GM12892 (cell line): Measurements from ENCODE around the gene LHFPL2.
"Not testable (repeated sequence)": the region's sequence is repeated elsewhere in the genome, so short reads cannot be mapped to it uniquely, and the experiment has no call there.

Experiments
- DNase-seq: peaks from one replicate; pipeline ENCODE4 v3.0.0; 2011; ENCODE audit not compliant: insufficient read length
- FAIRE-seq: peaks from 2 replicates; lab custom pipeline; 2011; peaks lifted over from hg19 to GRCh38; lab: Jason Lieb, UNC
- POLR2A ChIP-seq: IDR thresholded peaks from 2 replicates; pipeline ENCODE4 v1.6.1; 2011; ENCODE audit warnings: low read depth, low read length, control low read depth
- POLR2AphosphoS5 ChIP-seq: IDR thresholded peaks from 2 replicates; pipeline ENCODE4 v1.6.1; 2011; ENCODE audit warnings: low read depth, low read length, control low read depth
- TAF1 ChIP-seq: IDR thresholded peaks from 2 replicates; pipeline ENCODE4 v1.6.1; 2011; ENCODE audit warnings: low read depth, mild to moderate bottlenecking, control low read depth, low read length, borderline replicate concordance

Gene LHFPL2

DNA sequence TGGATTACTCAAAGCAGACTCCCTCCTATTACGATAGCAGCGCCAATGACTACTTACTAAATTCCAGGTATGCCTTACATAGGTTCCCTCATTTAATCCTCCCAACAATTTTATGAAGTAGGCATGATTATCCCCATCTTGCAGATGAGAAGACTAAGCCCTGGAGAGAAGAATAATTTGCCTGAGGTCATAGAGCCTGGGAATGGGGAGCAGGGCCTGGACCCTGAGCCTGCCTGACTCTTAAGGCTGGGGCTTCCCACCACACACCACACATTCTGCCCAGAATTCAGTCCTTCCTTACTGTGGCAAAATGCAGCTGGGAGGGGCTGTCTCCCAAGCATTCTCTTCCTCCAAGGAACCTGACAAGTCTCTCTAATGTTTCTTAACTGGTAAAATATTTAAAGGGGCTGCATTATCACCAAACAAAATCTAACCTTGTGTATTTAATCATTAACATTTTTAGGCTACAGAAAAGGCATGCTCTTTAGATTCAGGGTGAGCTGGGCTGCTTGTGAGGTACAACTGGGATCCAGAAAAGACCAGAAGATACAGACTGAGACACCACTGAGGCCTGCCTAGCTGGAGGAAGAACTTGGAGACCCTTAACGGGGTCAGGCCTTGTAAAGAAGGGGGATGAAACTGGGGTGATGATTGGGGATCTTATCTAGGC is 26.1 kb downstream of the LHFPL2 start:
- FAIRE-seq, result no peak
- TF ChIP-seq POLR2A (no peak), POLR2AphosphoS5 (no peak), TAF1 (no peak)

DNA sequence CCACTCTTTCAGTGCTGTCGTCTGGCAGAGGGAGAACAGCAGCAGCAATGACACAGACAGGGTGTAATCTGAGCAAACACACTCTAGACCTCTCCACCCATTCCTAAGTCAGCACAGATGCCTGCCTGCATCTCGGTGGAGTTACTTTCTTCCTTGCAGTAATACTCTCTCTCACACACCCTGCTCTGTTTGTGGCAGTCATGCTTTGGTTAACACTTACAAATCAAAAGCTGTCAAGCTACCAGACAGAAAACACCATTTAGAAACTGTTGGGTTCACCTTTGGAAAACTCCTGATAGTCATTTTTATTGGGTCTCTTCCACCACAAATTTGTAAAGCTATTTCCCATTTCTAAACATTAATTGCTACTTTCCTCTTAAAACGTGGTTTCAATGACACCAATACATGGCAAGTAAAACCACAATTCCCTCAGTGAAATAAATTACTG is 27.3 kb downstream of the LHFPL2 start:
- no peak for FAIRE-seq
- DNase-seq, result no peak
- TF ChIP-seq POLR2AphosphoS5 (no peak), POLR2A (no peak), TAF1 (no peak)

More for the DNA sequence above, 26.1 kb downstream of the LHFPL2 start:
- DNase-seq, result no peak

DNA sequence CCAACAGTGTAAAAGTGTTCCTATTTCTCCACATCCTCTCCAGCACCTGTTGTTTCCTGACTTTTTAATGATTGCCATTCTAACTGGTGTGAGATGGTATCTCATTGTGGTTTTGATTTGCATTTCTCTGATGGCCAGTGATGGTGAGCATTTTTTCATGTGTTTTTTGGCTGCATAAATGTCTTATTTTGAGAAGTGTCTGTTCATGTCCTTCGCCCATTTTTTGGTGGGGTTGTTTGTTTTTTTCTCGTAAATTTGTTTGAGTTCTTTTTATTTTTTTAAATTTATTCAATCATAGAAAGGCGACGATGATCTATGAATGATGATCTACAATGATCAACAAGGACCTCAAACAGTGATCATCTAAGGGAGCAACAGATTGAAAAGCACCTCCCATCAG is 28.5 kb downstream of the LHFPL2 start:
- not testable (repeated sequence) for FAIRE-seq, DNase-seq

DNA sequence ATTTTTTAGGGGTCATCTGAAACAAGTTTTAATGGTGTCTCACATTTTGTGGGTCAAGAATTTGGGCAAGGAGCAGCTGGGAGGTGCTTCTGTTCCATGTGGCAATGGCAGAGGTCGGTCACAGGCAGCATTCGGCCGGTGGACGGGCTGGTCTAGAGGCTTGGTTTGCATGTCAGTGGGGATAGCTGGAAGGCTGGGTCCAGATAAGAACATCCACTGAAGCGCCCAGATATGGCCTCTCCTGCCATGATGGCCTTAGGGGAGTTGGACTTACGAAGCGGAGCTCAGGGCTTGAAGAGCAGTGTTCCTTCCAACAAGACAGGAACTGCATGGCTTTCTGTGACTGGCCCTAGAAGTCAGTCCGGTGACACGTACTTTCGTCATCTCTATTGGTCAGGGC is 30.3 kb downstream of the LHFPL2 start:
- TF ChIP-seq POLR2AphosphoS5 (no peak), POLR2A (no peak), TAF1 (no peak)
- no peak for DNase-seq
- no peak for FAIRE-seq

DNA sequence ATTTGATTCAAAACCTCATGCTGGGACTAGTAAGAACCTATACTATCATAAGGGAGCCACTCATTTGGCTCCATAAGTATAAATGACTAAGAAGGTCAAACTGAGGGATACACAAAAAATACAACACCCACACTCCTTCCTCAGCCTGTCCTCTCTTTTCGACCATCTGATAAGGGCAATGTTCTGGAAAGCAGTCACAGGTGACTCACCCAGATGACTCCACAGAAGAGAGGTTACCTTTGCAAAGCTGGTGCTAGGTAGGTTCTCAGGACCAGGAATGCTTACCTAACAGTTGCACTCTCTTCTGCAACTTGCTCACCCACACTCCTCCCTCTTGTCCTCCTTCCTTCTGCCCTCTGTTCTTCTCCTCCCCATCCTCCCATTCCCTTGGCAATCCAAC is 32.9 kb downstream of the LHFPL2 start:
- FAIRE-seq, result no peak
- no peak for DNase-seq
- TF ChIP-seq TAF1 (no peak), POLR2AphosphoS5 (no peak), POLR2A (no peak)

DNA sequence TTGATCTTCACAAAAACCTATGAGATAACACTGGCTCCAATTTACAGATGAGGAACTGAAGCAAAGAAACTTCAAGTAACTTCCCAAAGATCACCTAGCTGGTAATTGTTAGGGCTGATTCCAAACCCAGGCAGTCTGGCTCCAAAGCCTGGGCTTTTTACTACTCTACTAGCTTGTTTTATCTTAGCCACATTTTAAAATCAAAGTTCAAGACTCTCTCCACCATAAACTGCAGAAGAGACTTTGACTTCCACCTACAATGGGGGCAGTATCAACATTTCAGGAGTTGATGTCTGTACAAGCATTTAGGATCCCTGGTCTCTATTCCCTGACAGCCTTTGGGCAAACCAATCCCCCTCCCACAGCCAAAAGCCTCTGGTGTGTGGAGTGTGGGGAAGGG is 33.8 kb downstream of the LHFPL2 start:
- no peak for FAIRE-seq
- TF ChIP-seq TAF1 (no peak), POLR2AphosphoS5 (no peak), POLR2A (no peak)
- no peak for DNase-seq

DNA sequence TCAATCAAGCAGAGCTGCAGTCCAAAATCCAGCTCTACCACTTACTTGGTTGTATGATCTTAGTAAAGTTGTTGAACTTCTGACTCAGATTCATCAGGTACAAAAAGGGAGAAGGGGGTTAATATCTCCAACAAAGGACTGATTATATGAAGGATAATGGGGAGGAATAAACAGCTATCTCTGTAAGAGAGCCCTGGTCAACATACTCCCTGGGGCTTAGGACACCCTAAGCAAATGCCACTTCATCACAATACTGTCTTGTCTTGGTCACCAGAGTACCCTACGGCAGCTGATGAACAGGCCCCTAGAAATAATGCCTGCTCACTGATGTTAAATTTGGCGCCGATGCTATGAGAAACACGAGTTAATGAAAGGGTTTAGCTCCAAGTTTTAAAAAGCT is 34.8 kb downstream of the LHFPL2 start:
- TF ChIP-seq POLR2A (no peak), TAF1 (no peak), POLR2AphosphoS5 (no peak)
- FAIRE-seq (no peak), DNase-seq (no peak)

DNA sequence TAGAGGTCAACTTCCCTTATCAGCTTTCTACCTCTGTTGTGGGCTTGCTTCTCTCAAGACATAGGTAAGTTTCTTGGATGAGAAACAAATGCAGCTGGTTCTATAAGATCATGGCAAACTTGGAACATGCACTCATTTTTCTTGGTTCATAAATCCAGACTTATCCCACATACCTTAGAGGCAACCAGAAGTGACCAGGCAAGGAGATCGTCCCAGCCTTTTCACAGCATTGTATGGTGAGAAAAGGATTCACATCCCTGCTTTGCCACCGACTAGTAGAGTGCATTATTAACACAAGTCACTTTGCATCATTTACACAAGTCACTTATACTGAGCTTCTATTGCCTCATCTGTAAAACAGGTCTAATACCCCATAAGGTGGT is 35.4 kb downstream of the LHFPL2 start:
- FAIRE-seq, result no peak
- DNase-seq, result no peak
- TF ChIP-seq TAF1, result no peak
- TF ChIP-seq POLR2A, result no peak
- no peak for TF ChIP-seq POLR2AphosphoS5

DNA sequence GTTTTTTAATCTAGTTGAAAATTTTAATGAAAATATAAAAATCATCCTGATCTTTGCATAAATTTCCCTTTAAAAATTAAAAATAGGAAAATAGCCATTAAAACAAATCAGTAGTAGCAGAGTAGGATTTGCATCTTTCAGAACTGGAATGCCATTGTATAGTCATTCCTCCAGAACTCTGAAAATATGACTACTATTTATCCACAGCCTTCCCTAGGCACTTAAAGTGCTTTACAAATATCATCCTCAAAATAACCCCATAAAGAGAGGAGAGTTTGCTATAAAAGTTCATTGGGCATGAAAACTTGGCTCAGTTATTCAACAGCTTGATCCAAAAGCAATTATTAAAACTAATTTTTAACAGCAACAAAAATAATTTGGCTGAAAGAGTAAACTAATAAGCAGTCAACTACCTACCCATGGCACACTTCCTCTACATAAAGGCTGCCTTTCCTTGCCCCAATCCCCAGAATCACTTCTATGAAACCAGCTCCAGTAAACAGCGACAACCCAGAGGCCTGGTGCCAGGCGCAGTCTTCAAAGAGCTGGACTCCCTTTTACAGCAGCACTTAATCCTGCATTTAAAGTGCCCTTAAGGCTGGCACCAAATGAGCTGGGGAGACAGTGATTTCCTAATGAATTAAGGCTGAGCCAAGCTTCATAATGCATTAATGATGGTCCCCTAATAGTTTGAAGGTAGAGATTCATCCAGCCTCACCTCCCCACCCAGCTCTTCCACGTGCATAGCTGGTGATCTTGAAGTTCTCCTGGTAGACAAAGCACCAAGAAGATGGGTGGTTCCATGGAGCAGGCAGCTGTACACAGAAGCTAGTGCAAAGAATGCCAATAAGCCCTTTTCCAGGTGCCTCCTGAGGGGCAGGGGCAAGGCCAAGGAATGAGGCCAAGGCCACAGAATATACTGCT is 36.1 kb downstream of the LHFPL2 start:
- FAIRE-seq (no peak), DNase-seq (no peak)
- TF ChIP-seq POLR2AphosphoS5 (no peak), POLR2A (no peak), TAF1 (no peak)

DNA sequence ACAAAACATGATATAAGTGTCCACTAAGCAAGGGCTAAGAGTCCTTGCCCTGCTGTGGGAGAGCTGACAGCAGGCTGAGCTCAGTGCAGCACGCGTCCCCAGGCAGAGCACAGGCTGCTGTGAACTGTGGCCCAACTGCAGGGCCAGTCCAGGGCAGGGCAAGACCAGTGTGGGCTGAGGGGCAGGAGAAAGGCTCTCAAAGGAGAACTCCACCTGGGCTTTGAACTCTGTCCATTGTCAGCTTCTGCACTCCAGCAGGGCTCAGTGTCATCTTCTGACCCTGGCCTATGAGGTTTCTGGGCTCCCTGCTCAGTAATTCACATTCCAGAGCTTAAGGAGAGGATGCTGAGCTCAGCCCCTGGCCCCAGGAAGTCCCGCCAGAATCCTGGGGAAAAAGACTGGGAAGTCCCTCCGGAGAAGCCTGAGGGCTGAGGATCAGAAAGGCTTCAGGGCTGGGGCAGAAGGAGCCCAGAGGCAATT is 37.4 kb downstream of the LHFPL2 start:
- FAIRE-seq, result no peak
- TF ChIP-seq POLR2AphosphoS5 (no peak), POLR2A (no peak), TAF1 (no peak)
- DNase-seq, result no peak

DNA sequence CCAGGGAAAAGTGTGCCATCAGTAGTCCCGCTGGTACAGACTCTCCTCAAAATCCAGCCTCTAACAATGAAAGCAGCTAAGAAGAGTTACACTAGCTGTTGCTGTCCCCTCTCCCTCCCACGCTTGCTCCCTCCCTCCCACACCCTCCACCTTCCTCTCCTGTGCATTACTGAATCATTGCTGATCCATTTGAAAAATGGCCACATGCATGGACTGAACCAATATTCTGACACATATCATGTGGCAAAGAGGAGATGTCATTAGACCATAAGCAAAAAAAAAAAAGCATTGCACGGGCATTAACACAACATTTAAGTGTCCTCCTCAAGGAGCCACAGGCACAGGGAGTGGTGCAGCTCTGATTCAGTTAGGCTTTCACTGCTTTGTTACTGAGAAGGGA is 37.9 kb downstream of the LHFPL2 start:
- no peak for FAIRE-seq
- no peak for TF ChIP-seq POLR2AphosphoS5

DNA sequence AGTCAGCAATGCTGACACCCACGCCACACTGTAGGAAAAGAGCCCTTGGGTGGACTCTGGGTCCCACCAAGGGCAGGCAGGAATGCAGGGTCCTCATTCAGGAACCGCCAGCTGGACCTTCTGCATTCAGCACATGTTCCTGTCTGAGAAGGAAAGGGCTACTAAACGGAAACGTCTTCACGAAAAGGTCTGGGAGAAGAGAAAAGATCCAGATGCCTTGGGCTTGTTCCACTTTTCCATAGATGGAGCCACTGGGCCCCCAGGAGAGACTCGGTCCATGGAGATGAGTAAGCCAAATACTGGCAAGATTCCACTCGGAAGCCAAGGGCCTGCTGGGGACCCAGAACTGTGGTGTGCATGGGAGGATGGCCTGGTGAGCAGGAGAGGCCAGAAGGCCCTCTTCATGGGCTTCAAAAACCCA is 38.4 kb downstream of the LHFPL2 start:
- FAIRE-seq (no peak), DNase-seq (no peak)
- TF ChIP-seq TAF1, result no peak
- TF ChIP-seq POLR2AphosphoS5, result no peak
- no peak for TF ChIP-seq POLR2A

More for the DNA sequence above, 37.9 kb downstream of the LHFPL2 start:
- no peak for DNase-seq
